ENCODE results near the gene FHOD3. TPM values are rescaled to one million over a fixed set of nuclear protein-coding genes. Genes with fewer than 3 reads are reported as not detected.

FHOD3 gene
- total and polyA plus RNA-seq, 2 experiments from 2014 or later = 2.7 to 8.7 TPM

DNA sequence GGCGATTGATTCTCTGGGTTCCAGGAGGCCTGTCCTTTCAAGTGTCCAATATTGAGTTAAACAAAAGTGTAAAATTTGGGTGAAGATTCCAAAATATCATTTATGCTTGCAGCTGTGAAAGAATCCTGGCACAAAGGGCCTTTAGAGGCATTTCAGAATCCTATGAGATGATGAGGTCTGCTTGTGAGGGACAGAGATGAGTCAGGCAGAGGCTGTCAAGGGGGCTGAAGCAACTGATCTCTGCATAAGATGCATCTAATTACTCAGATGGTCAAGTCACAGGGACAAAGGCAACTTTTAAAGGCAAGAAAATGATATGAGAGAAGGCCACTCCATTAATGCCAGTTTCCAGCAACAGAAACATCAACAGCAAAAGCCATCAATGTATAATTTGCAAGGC, 78.8 kb downstream of the FHOD3 start (continued):
- TF ChIP-seq, protein P1, sequence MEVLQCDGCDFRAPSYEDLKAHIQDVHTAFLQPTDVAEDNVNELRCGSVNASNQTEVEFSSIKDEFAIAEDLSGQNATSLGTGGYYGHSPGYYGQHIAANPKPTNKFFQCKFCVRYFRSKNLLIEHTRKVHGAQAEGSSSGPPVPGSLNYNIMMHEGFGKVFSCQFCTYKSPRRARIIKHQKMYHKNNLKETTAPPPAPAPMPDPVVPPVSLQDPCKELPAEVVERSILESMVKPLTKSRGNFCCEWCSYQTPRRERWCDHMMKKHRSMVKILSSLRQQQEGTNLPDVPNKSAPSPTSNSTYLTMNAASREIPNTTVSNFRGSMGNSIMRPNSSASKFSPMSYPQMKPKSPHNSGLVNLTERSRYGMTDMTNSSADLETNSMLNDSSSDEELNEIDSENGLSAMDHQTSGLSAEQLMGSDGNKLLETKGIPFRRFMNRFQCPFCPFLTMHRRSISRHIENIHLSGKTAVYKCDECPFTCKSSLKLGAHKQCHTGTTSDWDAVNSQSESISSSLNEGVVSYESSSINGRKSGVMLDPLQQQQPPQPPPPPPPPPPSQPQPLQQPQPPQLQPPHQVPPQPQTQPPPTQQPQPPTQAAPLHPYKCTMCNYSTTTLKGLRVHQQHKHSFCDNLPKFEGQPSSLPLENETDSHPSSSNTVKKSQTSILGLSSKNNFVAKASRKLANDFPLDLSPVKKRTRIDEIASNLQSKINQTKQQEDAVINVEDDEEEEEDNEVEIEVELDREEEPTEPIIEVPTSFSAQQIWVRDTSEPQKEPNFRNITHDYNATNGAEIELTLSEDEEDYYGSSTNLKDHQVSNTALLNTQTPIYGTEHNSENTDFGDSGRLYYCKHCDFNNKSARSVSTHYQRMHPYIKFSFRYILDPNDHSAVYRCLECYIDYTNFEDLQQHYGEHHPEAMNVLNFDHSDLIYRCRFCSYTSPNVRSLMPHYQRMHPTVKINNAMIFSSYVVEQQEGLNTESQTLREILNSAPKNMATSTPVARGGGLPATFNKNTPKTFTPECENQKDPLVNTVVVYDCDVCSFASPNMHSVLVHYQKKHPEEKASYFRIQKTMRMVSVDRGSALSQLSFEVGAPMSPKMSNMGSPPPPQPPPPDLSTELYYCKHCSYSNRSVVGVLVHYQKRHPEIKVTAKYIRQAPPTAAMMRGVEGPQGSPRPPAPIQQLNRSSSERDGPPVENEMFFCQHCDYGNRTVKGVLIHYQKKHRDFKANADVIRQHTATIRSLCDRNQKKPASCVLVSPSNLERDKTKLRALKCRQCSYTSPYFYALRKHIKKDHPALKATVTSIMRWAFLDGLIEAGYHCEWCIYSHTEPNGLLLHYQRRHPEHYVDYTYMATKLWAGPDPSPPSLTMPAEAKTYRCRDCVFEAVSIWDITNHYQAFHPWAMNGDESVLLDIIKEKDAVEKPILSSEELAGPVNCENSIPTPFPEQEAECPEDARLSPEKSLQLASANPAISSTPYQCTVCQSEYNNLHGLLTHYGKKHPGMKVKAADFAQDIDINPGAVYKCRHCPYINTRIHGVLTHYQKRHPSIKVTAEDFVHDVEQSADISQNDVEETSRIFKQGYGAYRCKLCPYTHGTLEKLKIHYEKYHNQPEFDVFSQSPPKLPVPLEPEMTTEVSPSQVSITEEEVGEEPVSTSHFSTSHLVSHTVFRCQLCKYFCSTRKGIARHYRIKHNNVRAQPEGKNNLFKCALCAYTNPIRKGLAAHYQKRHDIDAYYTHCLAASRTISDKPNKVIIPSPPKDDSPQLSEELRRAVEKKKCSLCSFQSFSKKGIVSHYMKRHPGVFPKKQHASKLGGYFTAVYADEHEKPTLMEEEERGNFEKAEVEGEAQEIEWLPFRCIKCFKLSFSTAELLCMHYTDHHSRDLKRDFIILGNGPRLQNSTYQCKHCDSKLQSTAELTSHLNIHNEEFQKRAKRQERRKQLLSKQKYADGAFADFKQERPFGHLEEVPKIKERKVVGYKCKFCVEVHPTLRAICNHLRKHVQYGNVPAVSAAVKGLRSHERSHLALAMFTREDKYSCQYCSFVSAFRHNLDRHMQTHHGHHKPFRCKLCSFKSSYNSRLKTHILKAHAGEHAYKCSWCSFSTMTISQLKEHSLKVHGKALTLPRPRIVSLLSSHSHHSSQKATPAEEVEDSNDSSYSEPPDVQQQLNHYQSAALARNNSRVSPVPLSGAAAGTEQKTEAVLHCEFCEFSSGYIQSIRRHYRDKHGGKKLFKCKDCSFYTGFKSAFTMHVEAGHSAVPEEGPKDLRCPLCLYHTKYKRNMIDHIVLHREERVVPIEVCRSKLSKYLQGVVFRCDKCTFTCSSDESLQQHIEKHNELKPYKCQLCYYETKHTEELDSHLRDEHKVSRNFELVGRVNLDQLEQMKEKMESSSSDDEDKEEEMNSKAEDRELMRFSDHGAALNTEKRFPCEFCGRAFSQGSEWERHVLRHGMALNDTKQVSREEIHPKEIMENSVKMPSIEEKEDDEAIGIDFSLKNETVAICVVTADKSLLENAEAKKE (CRISPR knock-in tag; IDR thresholded peaks at IDR 0.05) = no peak
- no peak for TF ChIP-seq EZH2phosphoT487 (IDR thresholded peaks at IDR 0.05; ENCODE audit: unreplicated experiment)
- no peak for TF ChIP-seq CREB1 (CRISPR knock-in tag; IDR thresholded peaks at IDR 0.05; ENCODE audit: low read depth)
- no peak for TF ChIP-seq STAT1 (IDR thresholded peaks at IDR 0.05; ENCODE audit: unreplicated experiment)
- no peak for TF ChIP-seq EZH2 (IDR thresholded peaks at IDR 0.05; ENCODE audit: low read depth, unreplicated experiment)
- TF ChIP-seq, protein P2, sequence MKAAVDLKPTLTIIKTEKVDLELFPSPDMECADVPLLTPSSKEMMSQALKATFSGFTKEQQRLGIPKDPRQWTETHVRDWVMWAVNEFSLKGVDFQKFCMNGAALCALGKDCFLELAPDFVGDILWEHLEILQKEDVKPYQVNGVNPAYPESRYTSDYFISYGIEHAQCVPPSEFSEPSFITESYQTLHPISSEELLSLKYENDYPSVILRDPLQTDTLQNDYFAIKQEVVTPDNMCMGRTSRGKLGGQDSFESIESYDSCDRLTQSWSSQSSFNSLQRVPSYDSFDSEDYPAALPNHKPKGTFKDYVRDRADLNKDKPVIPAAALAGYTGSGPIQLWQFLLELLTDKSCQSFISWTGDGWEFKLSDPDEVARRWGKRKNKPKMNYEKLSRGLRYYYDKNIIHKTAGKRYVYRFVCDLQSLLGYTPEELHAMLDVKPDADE (IDR thresholded peaks at IDR 0.05) = no peak
- no peak for TF ChIP-seq JUNB (IDR thresholded peaks at IDR 0.05; ENCODE audit: unreplicated experiment)
- no peak for TF ChIP-seq POLR2AphosphoS5 (IDR thresholded peaks at IDR 0.05; ENCODE audit: low read depth)
- TF ChIP-seq ZNF114 (CRISPR knock-in tag; IDR thresholded peaks at IDR 0.05) = no peak

DNA sequence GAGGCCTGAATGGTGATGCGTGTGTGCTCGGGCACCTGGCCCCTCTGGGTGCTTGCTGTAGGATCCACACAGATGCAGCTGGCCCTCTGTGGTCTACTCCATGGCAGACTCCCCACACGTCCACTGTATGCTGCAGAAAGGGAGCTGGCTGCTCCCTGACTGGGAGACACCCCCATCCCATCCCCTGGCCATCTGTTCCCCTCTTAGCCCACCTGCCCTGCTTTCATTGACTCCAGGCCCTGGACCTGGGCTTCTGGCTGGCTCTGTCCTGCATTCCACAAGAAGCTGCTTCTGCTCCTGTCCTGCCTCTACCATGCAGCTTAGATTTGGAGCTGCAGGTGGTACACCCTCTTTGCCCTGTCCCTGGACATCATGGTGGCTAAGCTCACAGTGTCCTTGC, 80.1 kb downstream of the FHOD3 start:
- no peaks in the 10 kb centered on the region for H3K4me1 ChIP-seq (ENCODE audit: insufficient read depth)
- no peak overlapping the region for H3K27ac Mint-ChIP-seq
- H3K4me3 Mint-ChIP-seq = no peak overlapping the region
- no peak for TF ChIP-seq JUNB (IDR thresholded peaks at IDR 0.05; ENCODE audit: unreplicated experiment)
- no peak for TF ChIP-seq EZH2 (IDR thresholded peaks at IDR 0.05; ENCODE audit: low read depth, unreplicated experiment)
- TF ChIP-seq, protein P3, sequence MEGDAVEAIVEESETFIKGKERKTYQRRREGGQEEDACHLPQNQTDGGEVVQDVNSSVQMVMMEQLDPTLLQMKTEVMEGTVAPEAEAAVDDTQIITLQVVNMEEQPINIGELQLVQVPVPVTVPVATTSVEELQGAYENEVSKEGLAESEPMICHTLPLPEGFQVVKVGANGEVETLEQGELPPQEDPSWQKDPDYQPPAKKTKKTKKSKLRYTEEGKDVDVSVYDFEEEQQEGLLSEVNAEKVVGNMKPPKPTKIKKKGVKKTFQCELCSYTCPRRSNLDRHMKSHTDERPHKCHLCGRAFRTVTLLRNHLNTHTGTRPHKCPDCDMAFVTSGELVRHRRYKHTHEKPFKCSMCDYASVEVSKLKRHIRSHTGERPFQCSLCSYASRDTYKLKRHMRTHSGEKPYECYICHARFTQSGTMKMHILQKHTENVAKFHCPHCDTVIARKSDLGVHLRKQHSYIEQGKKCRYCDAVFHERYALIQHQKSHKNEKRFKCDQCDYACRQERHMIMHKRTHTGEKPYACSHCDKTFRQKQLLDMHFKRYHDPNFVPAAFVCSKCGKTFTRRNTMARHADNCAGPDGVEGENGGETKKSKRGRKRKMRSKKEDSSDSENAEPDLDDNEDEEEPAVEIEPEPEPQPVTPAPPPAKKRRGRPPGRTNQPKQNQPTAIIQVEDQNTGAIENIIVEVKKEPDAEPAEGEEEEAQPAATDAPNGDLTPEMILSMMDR (conservative IDR thresholded peaks at IDR 0.05; ENCODE audit: low read depth in 2 of 2) = no peak
- no peak for TF ChIP-seq ZNF331 (CRISPR knock-in tag; IDR thresholded peaks at IDR 0.05; ENCODE audit: low read depth)
- TF ChIP-seq, protein P4, sequence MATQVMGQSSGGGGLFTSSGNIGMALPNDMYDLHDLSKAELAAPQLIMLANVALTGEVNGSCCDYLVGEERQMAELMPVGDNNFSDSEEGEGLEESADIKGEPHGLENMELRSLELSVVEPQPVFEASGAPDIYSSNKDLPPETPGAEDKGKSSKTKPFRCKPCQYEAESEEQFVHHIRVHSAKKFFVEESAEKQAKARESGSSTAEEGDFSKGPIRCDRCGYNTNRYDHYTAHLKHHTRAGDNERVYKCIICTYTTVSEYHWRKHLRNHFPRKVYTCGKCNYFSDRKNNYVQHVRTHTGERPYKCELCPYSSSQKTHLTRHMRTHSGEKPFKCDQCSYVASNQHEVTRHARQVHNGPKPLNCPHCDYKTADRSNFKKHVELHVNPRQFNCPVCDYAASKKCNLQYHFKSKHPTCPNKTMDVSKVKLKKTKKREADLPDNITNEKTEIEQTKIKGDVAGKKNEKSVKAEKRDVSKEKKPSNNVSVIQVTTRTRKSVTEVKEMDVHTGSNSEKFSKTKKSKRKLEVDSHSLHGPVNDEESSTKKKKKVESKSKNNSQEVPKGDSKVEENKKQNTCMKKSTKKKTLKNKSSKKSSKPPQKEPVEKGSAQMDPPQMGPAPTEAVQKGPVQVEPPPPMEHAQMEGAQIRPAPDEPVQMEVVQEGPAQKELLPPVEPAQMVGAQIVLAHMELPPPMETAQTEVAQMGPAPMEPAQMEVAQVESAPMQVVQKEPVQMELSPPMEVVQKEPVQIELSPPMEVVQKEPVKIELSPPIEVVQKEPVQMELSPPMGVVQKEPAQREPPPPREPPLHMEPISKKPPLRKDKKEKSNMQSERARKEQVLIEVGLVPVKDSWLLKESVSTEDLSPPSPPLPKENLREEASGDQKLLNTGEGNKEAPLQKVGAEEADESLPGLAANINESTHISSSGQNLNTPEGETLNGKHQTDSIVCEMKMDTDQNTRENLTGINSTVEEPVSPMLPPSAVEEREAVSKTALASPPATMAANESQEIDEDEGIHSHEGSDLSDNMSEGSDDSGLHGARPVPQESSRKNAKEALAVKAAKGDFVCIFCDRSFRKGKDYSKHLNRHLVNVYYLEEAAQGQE (IDR thresholded peaks at IDR 0.05; ENCODE audit: unreplicated experiment) = no peak
- TF ChIP-seq POLR2AphosphoS5 (IDR thresholded peaks at IDR 0.05; ENCODE audit: low read depth) = no peak
- no peak for TF ChIP-seq STAT1 (IDR thresholded peaks at IDR 0.05; ENCODE audit: unreplicated experiment)

More for the DNA sequence above, 80.1 kb downstream of the FHOD3 start:
- H2AFZ ChIP-seq = no peak overlapping the region
- H3K36me3 ChIP-seq (ENCODE audit: insufficient read depth) = no peaks in the 10 kb centered on the region
- H4K20me1 ChIP-seq (replicated peaks; ENCODE audit: insufficient read depth) = no peaks in the 10 kb centered on the region
- H3K79me2 ChIP-seq (replicated peaks; ENCODE audit: insufficient read depth) = no peaks in the 10 kb centered on the region
- H3K4me3 ChIP-seq = no peak overlapping the region
- H3K27ac ChIP-seq (ENCODE audit: low read depth) = no peak overlapping the region
- no peak for ATAC-seq
- H3F3A ChIP-seq (replicated peaks; ENCODE audit: low read depth) = no peaks in the 10 kb centered on the region
- Mint-ChIP-seq H3K36me3 (ENCODE audit: low read depth) (no peaks in the 10 kb centered on the region), H3K4me1 (peaks cover 6% of the 10 kb centered on the region), H3K9me3 (no peaks in the 10 kb centered on the region), H3K27me3 (ENCODE audit: insufficient read depth, low read depth, poor library complexity) (no peaks in the 10 kb centered on the region)
- H3K27me3 ChIP-seq (ENCODE audit: insufficient read depth) = no peaks in the 10 kb centered on the region
- H3K9me2 ChIP-seq (ENCODE audit: insufficient read depth) = no peaks in the 10 kb centered on the region
- no peak overlapping the region for H3K4me2 ChIP-seq
- DNase-seq (ENCODE audit: low spot score) = no peak
